MM.1S (cell line): ENCODE measurements around the gene SIM2.

Experiments
- DNase-seq: peaks from one replicate; pipeline ENCODE4 v3.0.0-alpha.2; 2015
- H2AFZ ChIP-seq: fragments of 300-600 bp; sonication (generic); 2 replicates; pipeline ENCODE4 v1.6.0; 2016; ENCODE audit warnings: antibody characterized with exemption, low read length
- H3F3A ChIP-seq: fragments of 300-600 bp; sonication (generic); 2 replicates; pipeline ENCODE4 v1.6.1; 2016; ENCODE audit warnings: mild to moderate bottlenecking, antibody characterized with exemption, low read length, moderate library complexity, mixed read lengths; ENCODE audit not compliant: insufficient read depth
- H3K27ac ChIP-seq: fragments of 300-600 bp; sonication (generic); 2 replicates; pipeline ENCODE4 v1.5.1; 2016; ENCODE audit warnings: mild to moderate bottlenecking, low read length
- H3K27me3 ChIP-seq: fragments of 300-600 bp; sonication (generic); replicated peaks from 2 replicates; pipeline ENCODE4 v1.6.0; 2016; ENCODE audit warnings: low read length; ENCODE audit not compliant: insufficient read depth
- H3K36me3 ChIP-seq: fragments of 300-600 bp; sonication (generic); replicated peaks from 2 replicates; pipeline ENCODE4 v1.6.1; 2016; ENCODE audit warnings: mild to moderate bottlenecking, low read length, mixed read lengths; ENCODE audit not compliant: insufficient read depth
- H3K4me1 ChIP-seq: fragments of 300-600 bp; sonication (generic); 2 replicates; pipeline ENCODE4 v1.6.1; 2016; ENCODE audit warnings: low read length, mixed read lengths
- H3K4me2 ChIP-seq: fragments of 300-600 bp; sonication (generic); 2 replicates; pipeline ENCODE4 v1.6.0; 2016; ENCODE audit warnings: low read depth, low read length
- H3K4me3 ChIP-seq: fragments of 300-600 bp; sonication (generic); 2 replicates; pipeline ENCODE4 v1.5.1; 2016; ENCODE audit warnings: low read length, mixed read lengths
- H3K79me2 ChIP-seq: fragments of 300-600 bp; sonication (generic); 2 replicates; pipeline ENCODE4 v1.6.1; 2016; ENCODE audit warnings: mixed run types, low read length, mixed read lengths
- H3K9ac ChIP-seq: fragments of 300-600 bp; sonication (generic); 2 replicates; pipeline ENCODE4 v1.6.1; 2016; ENCODE audit warnings: low read length, mixed read lengths
- H3K9me2 ChIP-seq: fragments of 300-600 bp; sonication (generic); replicated peaks from 2 replicates; pipeline ENCODE4 v1.6.1; 2016; ENCODE audit warnings: mild to moderate bottlenecking, low read length, mixed read lengths; ENCODE audit not compliant: insufficient read depth
- H3K9me3 ChIP-seq: fragments of 300-600 bp; sonication (generic); replicated peaks from 2 replicates; pipeline ENCODE4 v1.6.1; 2016; ENCODE audit warnings: mild to moderate bottlenecking, low read length, mixed read lengths; ENCODE audit not compliant: insufficient read depth
- H4K20me1 ChIP-seq: fragments of 300-600 bp; sonication (generic); 2 replicates; pipeline ENCODE4 v1.6.1; 2016; ENCODE audit warnings: mild to moderate bottlenecking, low read length, moderate library complexity, mixed read lengths; ENCODE audit not compliant: insufficient read depth
- CTCF ChIP-seq: fragments of 300-600 bp; sonication (generic); IDR thresholded peaks from 2 replicates; pipeline ENCODE4 v1.5.1; 2016; ENCODE audit warnings: antibody characterized with exemption, low read length, mixed read lengths
- EZH2 ChIP-seq: fragments of 300-600 bp; sonication (generic); optimal IDR thresholded peaks from 2 replicates; pipeline ENCODE3; 2017; ENCODE audit warnings: low read depth, mild to moderate bottlenecking, antibody characterized with exemption, low read length, mixed read lengths
- EZH2phosphoT487 ChIP-seq: fragments of 300-600 bp; sonication (generic); IDR thresholded peaks from 2 replicates; pipeline ENCODE4 v1.6.1; 2018; ENCODE audit warnings: antibody characterized with exemption, low read length

SIM2 gene

GRCh38 chr21:36754241-36754898 is 55.5 kb downstream of the SIM2 start:
- Histone ChIP-seq H3K36me3 (no peaks in the 10 kb centered on the region), H3K4me3 (no peak overlapping the region), H3K9me3 (no peaks in the 10 kb centered on the region), H3K4me2 (no peak overlapping the region), H4K20me1 (no peaks in the 10 kb centered on the region), H3K27ac (no peak overlapping the region), H2AFZ (no peak overlapping the region), H3K27me3 (no peaks in the 10 kb centered on the region), H3F3A (no peaks in the 10 kb centered on the region), H3K79me2 (no peaks in the 10 kb centered on the region), H3K4me1 (no peaks in the 10 kb centered on the region), H3K9me2 (no peaks in the 10 kb centered on the region), H3K9ac (no peak overlapping the region)
- no peak for TF ChIP-seq EZH2phosphoT487
- no peak for TF ChIP-seq EZH2
- no peak for TF ChIP-seq CTCF
- no peak for DNase-seq

- Histone ChIP-seq H3K9ac (no peak overlapping the region), H4K20me1 (no peaks in the 10 kb centered on the region), H3K4me3 (no peak overlapping the region), H3K27me3 (no peaks in the 10 kb centered on the region), H3K9me3 (no peaks in the 10 kb centered on the region), H3F3A (no peaks in the 10 kb centered on the region), H3K4me2 (no peak overlapping the region), H3K9me2 (no peaks in the 10 kb centered on the region), H3K4me1 (no peaks in the 10 kb centered on the region), H2AFZ (no peak overlapping the region), H3K36me3 (no peaks in the 10 kb centered on the region), H3K27ac (no peak overlapping the region), H3K79me2 (no peaks in the 10 kb centered on the region)
- DNase-seq: no peak
- TF ChIP-seq CTCF (no peak), EZH2 (no peak), EZH2phosphoT487 (no peak)
These were observed 57.6 kb downstream of the SIM2 start for GRCh38 chr21:36756527-36756926.

DNA sequence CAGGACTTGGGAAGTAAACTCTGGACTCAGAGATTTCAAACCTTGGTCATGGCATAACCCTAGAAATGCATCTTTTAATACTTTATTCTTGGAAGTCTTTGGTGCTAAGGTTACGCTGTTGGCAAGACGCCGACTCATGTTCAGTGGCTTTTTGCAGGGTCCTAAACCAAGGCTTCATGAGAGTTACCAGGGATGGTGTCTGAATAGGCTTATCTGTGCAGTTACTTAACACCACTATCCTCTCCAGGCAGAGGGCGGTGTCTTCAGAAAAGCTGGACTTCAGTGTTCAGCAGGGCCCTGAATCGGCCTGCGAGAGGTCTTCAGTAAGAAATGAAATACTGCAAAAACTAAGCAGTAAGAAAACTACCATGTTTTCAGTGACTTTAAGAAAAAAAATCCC is 58.3 kb downstream of the SIM2 start:
- Histone ChIP-seq H3K79me2 (no peaks in the 10 kb centered on the region), H3K4me2 (no peak overlapping the region), H3K9me2 (no peaks in the 10 kb centered on the region), H4K20me1 (no peaks in the 10 kb centered on the region), H3K27me3 (no peaks in the 10 kb centered on the region), H3K9ac (no peak overlapping the region), H3K36me3 (no peaks in the 10 kb centered on the region), H3K4me3 (no peak overlapping the region), H2AFZ (no peak overlapping the region), H3F3A (no peaks in the 10 kb centered on the region), H3K27ac (no peak overlapping the region), H3K9me3 (no peaks in the 10 kb centered on the region), H3K4me1 (no peaks in the 10 kb centered on the region)
- TF ChIP-seq CTCF (no peak), EZH2phosphoT487 (no peak), EZH2 (no peak)
- DNase-seq: no peak
